ENCODE measurements around the gene KLHL13. TPM values are rescaled to one million over a fixed set of nuclear protein-coding genes. Genes with fewer than 3 reads are reported as not detected.
"Not testable (repeated sequence)": the region's sequence is repeated elsewhere in the genome, so short reads cannot be mapped to it uniquely, and the experiment has no call there.

The KLHL13 gene
- total and polyA plus RNA-seq, 4 donors: 0.47 to 7.9 (median 2.4) TPM

- no peaks in the 10 kb centered on the region for H3K36me3 ChIP-seq (ENCODE audit: control insufficient read depth in 4 of 4, insufficient read depth in 4 of 4, low read length in 4 of 4)
These were observed 32.1 kb upstream of the KLHL13 start for GRCh38 chrX:118148737-118149136.

DNA sequence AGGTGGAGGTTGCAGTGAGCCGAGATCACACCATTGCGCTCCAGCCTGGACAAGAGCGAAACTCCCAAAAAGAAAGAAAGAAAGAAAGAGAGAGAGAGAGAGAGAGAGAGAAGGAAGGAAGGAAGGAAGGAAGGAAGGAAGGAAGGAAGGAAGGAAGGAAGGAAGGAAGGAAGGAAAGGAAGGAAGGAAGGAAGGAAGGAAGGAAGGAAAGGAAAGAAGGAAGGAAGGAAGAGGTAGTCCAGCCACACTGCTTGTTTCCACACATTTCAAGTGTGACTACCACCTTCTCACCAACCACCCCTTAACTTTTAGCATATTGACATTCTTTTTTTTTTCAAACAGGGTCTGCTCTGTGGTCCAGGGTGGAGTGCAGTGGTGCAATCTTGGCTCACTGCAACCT, 31.2 kb upstream of the KLHL13 start:
- H3K9me3 ChIP-seq (ENCODE audit: control insufficient read depth in 4 of 4, insufficient read depth in 3 of 4, low read length in 3 of 4); ATAC-seq (ENCODE audit: insufficient read depth, low FRiP score); DNase-seq; H3K9ac ChIP-seq (ENCODE audit: insufficient read depth in 1 of 2, low read length in 2 of 2); H3K27me3 ChIP-seq (ENCODE audit: control insufficient read depth in 3 of 3, insufficient read depth in 3 of 3, low read length in 2 of 3); H3K36me3 ChIP-seq (ENCODE audit: control insufficient read depth in 4 of 4, insufficient read depth in 4 of 4, low read length in 4 of 4); H3K4me3 ChIP-seq; H3K4me1 ChIP-seq (ENCODE audit: control insufficient read depth in 5 of 5, insufficient read depth in 5 of 5, low read length in 5 of 5); H3K27ac ChIP-seq (ENCODE audit: low read depth in 1 of 2, low read length in 1 of 2): not testable (repeated sequence)
- WGBS, 2 donors: 97 to 100% methylated on average over 3 of the region's 3 CpGs

More at GRCh38 chrX:118148737-118149136, 32.1 kb upstream of the KLHL13 start:
- WGBS, 2 donors: 78 to 94% methylated on average over 1 of the region's 1 CpG
- ATAC-seq (ENCODE audit: insufficient read depth, low FRiP score) (no peak), DNase-seq (no peak)
- no peak overlapping the region for H3K4me3 ChIP-seq
- no peak overlapping the region for H3K9ac ChIP-seq (ENCODE audit: insufficient read depth in 1 of 2, low read length in 2 of 2)
- TF ChIP-seq, protein P1, sequence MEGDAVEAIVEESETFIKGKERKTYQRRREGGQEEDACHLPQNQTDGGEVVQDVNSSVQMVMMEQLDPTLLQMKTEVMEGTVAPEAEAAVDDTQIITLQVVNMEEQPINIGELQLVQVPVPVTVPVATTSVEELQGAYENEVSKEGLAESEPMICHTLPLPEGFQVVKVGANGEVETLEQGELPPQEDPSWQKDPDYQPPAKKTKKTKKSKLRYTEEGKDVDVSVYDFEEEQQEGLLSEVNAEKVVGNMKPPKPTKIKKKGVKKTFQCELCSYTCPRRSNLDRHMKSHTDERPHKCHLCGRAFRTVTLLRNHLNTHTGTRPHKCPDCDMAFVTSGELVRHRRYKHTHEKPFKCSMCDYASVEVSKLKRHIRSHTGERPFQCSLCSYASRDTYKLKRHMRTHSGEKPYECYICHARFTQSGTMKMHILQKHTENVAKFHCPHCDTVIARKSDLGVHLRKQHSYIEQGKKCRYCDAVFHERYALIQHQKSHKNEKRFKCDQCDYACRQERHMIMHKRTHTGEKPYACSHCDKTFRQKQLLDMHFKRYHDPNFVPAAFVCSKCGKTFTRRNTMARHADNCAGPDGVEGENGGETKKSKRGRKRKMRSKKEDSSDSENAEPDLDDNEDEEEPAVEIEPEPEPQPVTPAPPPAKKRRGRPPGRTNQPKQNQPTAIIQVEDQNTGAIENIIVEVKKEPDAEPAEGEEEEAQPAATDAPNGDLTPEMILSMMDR (IDR thresholded peaks at IDR 0.05; ENCODE audit: control extremely low read depth, extremely low read depth): no peak
- H3K9me3 ChIP-seq (ENCODE audit: control insufficient read depth in 4 of 4, insufficient read depth in 3 of 4, low read length in 3 of 4): peaks cover 0 to 5% (median 0%) of the 10 kb centered on the region in 4 donors
- peaks cover 0 to 2% (median 0%) of the 10 kb centered on the region in 5 donors for H3K4me1 ChIP-seq (ENCODE audit: control insufficient read depth in 5 of 5, insufficient read depth in 5 of 5, low read length in 5 of 5)
- peaks cover 0 to 10% (median 9%) of the 10 kb centered on the region in 3 donors for H3K27me3 ChIP-seq (ENCODE audit: control insufficient read depth in 3 of 3, insufficient read depth in 3 of 3, low read length in 2 of 3)
- no peak overlapping the region for H3K27ac ChIP-seq (ENCODE audit: low read depth in 1 of 2, low read length in 1 of 2)

- ATAC-seq (ENCODE audit: insufficient read depth, low FRiP score): no peak
- DNase-seq: no peak
- H3K4me1 ChIP-seq (ENCODE audit: control insufficient read depth in 5 of 5, insufficient read depth in 5 of 5, low read length in 5 of 5): no peaks in the 10 kb centered on the region
- H3K9ac ChIP-seq (ENCODE audit: insufficient read depth in 1 of 2, low read length in 2 of 2): no peak overlapping the region
- no peaks in the 10 kb centered on the region for H3K36me3 ChIP-seq (ENCODE audit: control insufficient read depth in 4 of 4, insufficient read depth in 4 of 4, low read length in 4 of 4)
- peaks cover 0 to 10% (median 9%) of the 10 kb centered on the region in 3 donors for H3K27me3 ChIP-seq (ENCODE audit: control insufficient read depth in 3 of 3, insufficient read depth in 3 of 3, low read length in 2 of 3)
- 33 to 54% methylated on average over 3 of the region's 3 CpGs for WGBS, 2 donors
- no peak overlapping the region for H3K27ac ChIP-seq (ENCODE audit: low read depth in 1 of 2, low read length in 1 of 2)
- TF ChIP-seq, protein P1 (IDR thresholded peaks at IDR 0.05; ENCODE audit: control extremely low read depth, extremely low read depth): no peak
- no peak overlapping the region for H3K4me3 ChIP-seq
- H3K9me3 ChIP-seq (ENCODE audit: control insufficient read depth in 4 of 4, insufficient read depth in 3 of 4, low read length in 3 of 4): peaks cover 0 to 2% (median 0%) of the 10 kb centered on the region in 4 donors
These were observed 27.0 kb upstream of the KLHL13 start for GRCh38 chrX:118143578-118143977.

GRCh38 chrX:118131336-118131735, 14.7 kb upstream of the KLHL13 start:
- TF ChIP-seq, protein P1 (IDR thresholded peaks at IDR 0.05; ENCODE audit: control extremely low read depth, extremely low read depth): no peak
- WGBS, 2 donors: 77 to 92% methylated on average over 3 of the region's 3 CpGs

More at GRCh38 chrX:118131336-118131735, 14.7 kb upstream of the KLHL13 start:
- Histone ChIP-seq H3K4me1 (ENCODE audit: control insufficient read depth in 5 of 5, insufficient read depth in 5 of 5, low read length in 5 of 5) (no peaks in the 10 kb centered on the region), H3K9ac (ENCODE audit: insufficient read depth in 1 of 2, low read length in 2 of 2) (no peak overlapping the region), H3K36me3 (ENCODE audit: control insufficient read depth in 4 of 4, insufficient read depth in 4 of 4, low read length in 4 of 4) (no peaks in the 10 kb centered on the region), H3K9me3 (ENCODE audit: control insufficient read depth in 4 of 4, insufficient read depth in 3 of 4, low read length in 3 of 4) (no peaks in the 10 kb centered on the region), H3K27me3 (ENCODE audit: control insufficient read depth in 3 of 3, insufficient read depth in 3 of 3, low read length in 2 of 3) (peaks cover 0 to 6% (median 0%) of the 10 kb centered on the region in 3 donors), H3K4me3 (no peak overlapping the region), H3K27ac (ENCODE audit: low read depth in 1 of 2, low read length in 1 of 2) (no peak overlapping the region)
- ATAC-seq (ENCODE audit: insufficient read depth, low FRiP score) (no peak), DNase-seq (no peak)
